Measurements from ENCODE around the gene SYT3.

GRCh38 chr19:50629801-50630200 lies 9.9 kb downstream of the SYT3 start:
- TF ChIP-seq ZNF449 (tag by site-specific recombination; IDR thresholded peaks at IDR 0.05) (no peak), CTCF (tag by site-specific recombination; IDR thresholded peaks at IDR 0.05) (no peak), ZNF423 (tag by site-specific recombination; IDR thresholded peaks at IDR 0.05) (no peak), ZNF138 (tag by site-specific recombination; IDR thresholded peaks at IDR 0.05; ENCODE audit: borderline replicate concordance) (no peak), REST (tag by site-specific recombination; IDR thresholded peaks at IDR 0.05) (no peak), ZBTB49 (tag by site-specific recombination; IDR thresholded peaks at IDR 0.05; ENCODE audit: low read depth) (no peak)

All from HEK293 (cell line).